Posterior vena cava (tissue), 2 donors: ENCODE data around the gene BPIFA2. TPM values are rescaled to one million over a fixed set of nuclear protein-coding genes. Genes with fewer than 3 reads are reported as not detected.

Source experiments
- DNase-seq: peaks from one replicate; pipeline ENCODE4 v3.0.0-alpha.2; 2020; ENCODE audit warnings: low spot score
- intact Hi-C, 2 donors: fragments of 100-400 bp; cut with DNase I; formaldehyde crosslinking; loops; one replicate each; pipeline versions ENCODE4 v1.14.1 to v1.14.2; 2022 to 2023
- total RNA-seq, 2 donors: library from RNA; stranded (reverse); fragmentation: NEBNext Ultra II Directional; extraction: Animal tissue kit (Norgen Biotek cat#: 25700); gene quantifications; one replicate each; pipeline ENCODE4 v1.2.1, GENCODE V29; 2021
- donor health status: DM: yes; HTN: yes; CAD: no.
- donor health status: DM: yes; HTN: yes; CAD: no.

Gene BPIFA2
- total RNA-seq, 2 donors from 2014 or later, result not detected

DNA sequence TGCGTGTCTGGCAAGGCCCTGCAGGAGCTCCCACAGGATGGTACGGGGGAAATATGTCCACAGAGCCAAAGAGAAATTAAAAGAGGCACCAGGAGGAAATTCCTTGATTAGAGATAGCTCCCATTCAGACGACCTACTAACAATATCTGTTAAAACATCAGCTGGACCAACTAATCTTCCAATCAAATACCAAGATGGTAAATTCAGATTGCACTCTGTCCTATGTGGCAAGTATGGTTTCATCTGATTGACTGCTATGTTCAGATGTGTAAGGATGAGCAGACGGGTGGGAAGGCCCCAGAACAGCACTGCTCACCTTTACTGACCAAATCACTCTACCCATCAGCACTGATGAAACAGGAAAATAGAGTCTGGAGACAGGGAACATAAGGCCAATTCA lies 19.5 kb downstream of the BPIFA2 start:
- no peak for DNase-seq
- intact Hi-C loops, result no loop called here

GRCh38 chr20:33188421-33188820 lies 20.5 kb downstream of the BPIFA2 start:
- intact Hi-C loops, result no loop called here
- DNase-seq, result no peak

GRCh38 chr20:33191484-33191883 lies 23.5 kb downstream of the BPIFA2 start:
- intact Hi-C loops, result no loop called here
- DNase-seq, result no peak

GRCh38 chr20:33191955-33192354 lies 24.0 kb downstream of the BPIFA2 start:
- DNase-seq, result no peak
- intact Hi-C loops, result no loop called here

DNA sequence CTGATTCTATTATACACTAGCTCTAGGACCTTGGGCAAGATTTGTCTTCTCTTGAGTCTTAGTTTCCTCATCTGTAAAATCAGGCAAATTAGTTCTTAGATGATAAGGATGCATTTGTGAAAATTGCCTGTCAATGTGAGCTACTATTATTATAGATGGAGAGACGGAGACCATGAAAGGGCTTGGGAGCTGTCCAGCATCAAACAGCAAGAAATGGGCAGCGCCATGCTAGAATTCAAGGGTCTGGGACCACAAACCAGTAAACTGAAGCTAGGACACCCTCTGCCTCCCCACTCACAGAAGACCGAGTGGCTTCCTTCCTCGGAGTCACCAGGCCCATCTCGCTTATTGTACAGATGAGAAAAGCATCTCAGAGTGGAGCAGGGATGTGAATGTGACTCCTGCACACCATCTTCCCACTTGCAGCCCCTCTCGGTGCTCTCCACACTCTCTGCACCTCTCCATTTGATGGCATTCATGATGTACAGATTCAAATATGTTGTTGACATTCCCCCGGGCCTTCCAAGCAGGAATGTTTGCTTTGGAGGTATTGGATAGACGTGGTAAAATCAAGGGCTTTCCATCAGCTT lies 25.0 kb downstream of the BPIFA2 start:
- intact Hi-C loops, result no loop called here
- DNase-seq, result no peak

GRCh38 chr20:33199026-33199425 lies 31.1 kb downstream of the BPIFA2 start:
- DNase-seq, result no peak
- intact Hi-C loops, result no loop called here

DNA sequence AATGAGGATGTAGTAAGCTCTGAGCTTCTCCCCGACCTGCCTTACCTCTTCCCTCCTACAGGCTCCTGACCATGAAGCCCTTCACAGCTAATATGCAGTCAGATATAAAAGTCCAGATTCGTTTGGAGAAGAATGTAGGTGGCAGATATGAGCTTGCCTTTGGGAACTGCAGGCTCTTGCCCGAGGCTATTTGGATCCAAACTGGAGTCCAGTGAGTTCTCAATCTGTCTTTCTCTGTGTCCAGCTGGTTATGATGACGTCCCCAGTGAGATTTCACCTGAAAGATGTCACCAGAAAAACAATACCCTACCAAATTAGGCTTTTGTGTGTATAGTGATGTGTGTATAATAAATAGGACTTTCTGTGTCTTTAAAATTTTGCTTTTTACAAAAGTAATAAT lies 34.5 kb downstream of the BPIFA2 start:
- no peak for DNase-seq
- intact Hi-C loops, result no loop called here

DNA sequence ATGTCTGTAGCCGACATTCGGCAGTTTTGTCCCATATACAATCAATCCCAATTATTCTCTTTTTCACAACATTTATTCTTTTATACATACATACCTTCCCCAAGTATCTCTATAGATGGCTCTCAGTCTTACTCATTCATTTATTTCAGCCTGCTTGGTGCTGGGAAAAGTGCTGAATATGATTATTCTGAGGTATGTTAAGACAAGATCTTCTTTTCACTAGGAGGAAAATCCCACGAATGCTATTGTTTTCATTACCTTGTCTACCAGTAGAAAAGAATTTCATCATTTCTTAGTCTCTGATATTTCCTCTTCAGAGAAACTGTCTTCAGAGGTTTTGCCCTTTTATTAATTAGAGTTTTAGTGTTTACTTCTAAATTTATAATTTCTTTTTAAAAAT lies 35.5 kb downstream of the BPIFA2 start:
- intact Hi-C loops, result no loop called here
- no peak for DNase-seq

DNA sequence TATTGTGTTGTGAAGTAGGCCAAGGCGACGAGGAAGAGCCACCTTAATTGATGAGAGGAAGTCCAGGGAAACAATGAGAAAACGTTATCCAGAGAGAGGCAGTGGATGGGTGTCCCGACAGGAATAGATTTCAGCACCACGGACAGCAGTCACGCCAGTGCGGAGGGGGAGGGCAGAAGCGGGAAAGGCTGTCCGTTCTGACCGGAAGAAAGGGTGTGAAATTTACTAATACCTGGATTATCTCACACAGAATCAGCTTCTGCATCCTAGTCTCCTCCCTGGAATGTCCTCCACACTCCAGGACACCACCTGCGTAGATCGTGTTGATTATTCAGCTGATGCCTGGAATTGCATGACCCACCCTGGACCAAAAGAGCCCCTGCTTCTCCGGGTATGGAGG lies 41.8 kb downstream of the BPIFA2 start:
- DNase-seq, result peak; percentile 83
- intact Hi-C loops, result no loop called here

- DNase-seq, result no peak
- intact Hi-C loops, result no loop called here
Observed at GRCh38 chr20:33210371-33210770, 42.4 kb downstream of the BPIFA2 start.

DNA sequence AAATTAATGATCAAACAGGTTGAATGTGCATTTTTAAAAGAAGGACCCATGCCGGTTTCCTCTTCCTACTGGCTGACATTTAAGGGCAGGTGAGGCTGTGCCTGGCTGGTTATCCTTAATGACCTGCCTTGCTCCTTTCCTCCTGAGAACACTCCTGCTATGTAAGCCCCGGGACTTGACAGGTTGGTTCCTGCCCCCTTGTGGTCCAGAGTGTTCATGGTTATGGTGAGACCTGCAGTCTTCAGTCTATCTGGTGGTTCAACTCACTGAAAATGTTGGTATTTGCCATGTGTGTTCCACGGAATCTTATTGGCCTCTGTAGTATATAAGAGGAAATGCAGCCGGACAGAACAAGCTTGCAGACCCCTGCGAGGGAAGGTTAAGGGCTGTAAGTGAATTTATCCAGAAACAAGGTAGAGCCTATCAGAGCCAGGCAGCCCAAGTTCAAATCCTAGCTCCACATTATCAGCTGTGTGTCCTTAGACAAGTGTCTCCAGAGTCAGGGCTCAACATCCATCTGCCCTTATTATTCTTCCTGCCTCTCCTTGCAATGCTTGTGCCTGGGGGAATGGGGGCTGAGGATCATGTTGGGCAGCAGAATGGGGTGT lies 44.0 kb downstream of the BPIFA2 start:
- intact Hi-C loops, result no loop called here
- DNase-seq, result no peak

- intact Hi-C loops, result no loop called here
- no peak for DNase-seq
Observed at GRCh38 chr20:33217052-33217451, 49.1 kb downstream of the BPIFA2 start, which contains the start of gene BPIFA3. TSS of gene BPIFA3 (plus strand) at chr20:33217352. CDS start at chr20:33217537, 185 bp downstream.

GRCh38 chr20:33224399-33224798 lies 56.4 kb downstream of the BPIFA2 start:
- intact Hi-C loops, result no loop called here
- DNase-seq, result no peak

- intact Hi-C loops, result loop anchor here in 1 of 2 donors (5.0 kb wide), 1 partner anchor 843 kb away; no protein-coding TSS in a partner anchor
- no peak for DNase-seq
Observed at GRCh38 chr20:33229843-33230242, 61.9 kb downstream of the BPIFA2 start.

Other genes with a start within 250 kb of the BPIFA2 start
- gene SUN5, start 163.7 kb upstream of the BPIFA2 start, total RNA-seq, result not detected
- not detected for gene BPIFB2, start 160.5 kb upstream of the BPIFA2 start, total RNA-seq
- gene BPIFB6, start 136.5 kb upstream of the BPIFA2 start, total RNA-seq, result not detected
- not detected for gene BPIFB3, start 114.3 kb upstream of the BPIFA2 start, total RNA-seq
- gene BPIFB4, start 88.5 kb upstream of the BPIFA2 start, total RNA-seq, result not detected
- not detected for gene BPIFA3, start 49.2 kb downstream of the BPIFA2 start, total RNA-seq
- gene BPIFA1, start 67.8 kb downstream of the BPIFA2 start, total RNA-seq, result not detected
- gene BPIFB1, start 115.1 kb downstream of the BPIFA2 start, total RNA-seq, result not detected
- gene CDK5RAP1, start 233.4 kb downstream of the BPIFA2 start, total RNA-seq, result 10 to 100 TPM; 15.9 to 19.8 TPM